CD4-positive, alpha-beta T cell (primary cell): ENCODE results near the gene CHAF1A. TPM values are rescaled to one million over a fixed set of nuclear protein-coding genes. Genes with fewer than 3 reads are reported as not detected.

Source experiments
- ATAC-seq: fragments of 200-7000 bp; cut with Tn5 transposase; one replicate; pipeline ENCODE4 v1.10.0; 2022; ENCODE audit warnings: mild to moderate bottlenecking; ENCODE audit not compliant: poor library complexity
- CTCF ChIA-PET: fragments of 350-600 bp; sonication (Branson Sonifier 250); formaldehyde crosslinking; loops from one replicate; lab custom pipeline; 2021; ENCODE audit warnings: antibody characterized with exemption, inconsistent platforms; lab: Charles Lee
- POLR2A ChIA-PET: fragments of 350-600 bp; sonication (Branson Sonifier 250); formaldehyde crosslinking; loops from one replicate; lab custom pipeline; 2021; ENCODE audit warnings: antibody characterized with exemption, inconsistent platforms; lab: Charles Lee
- DNase-seq, 14 experiments: peaks; one replicate each; pipeline ENCODE4 v3.0.0-alpha.2; 2013 to 2020; ENCODE audit warnings: mixed read lengths in 2 of 14
- H3K27ac ChIP-seq, 2 donors: one replicate each; pipeline versions ENCODE4 v1.5.1 to v1.7.0; 2013; ENCODE audit warnings: low read length in 2 of 2, low read depth in 1 of 2, mild to moderate bottlenecking in 1 of 2
- H3K27me3 ChIP-seq, 2 experiments: 1 replicate in 1 of 2; 2 replicates in 1 of 2; pipeline versions ENCODE4 v1.6.1 to v1.7.0; 2013; ENCODE audit warnings: low read length in 2 of 2, control low read depth in 1 of 2, mild to moderate bottlenecking in 1 of 2, moderate library complexity in 1 of 2; ENCODE audit not compliant: insufficient read depth in 2 of 2, control insufficient read depth in 1 of 2
- H3K36me3 ChIP-seq: one replicate; pipeline ENCODE4 v1.6.1; 2013; ENCODE audit warnings: low read length, control low read depth; ENCODE audit not compliant: insufficient read depth
- H3K4me1 ChIP-seq: one replicate; pipeline ENCODE4 v1.6.1; 2013; ENCODE audit warnings: low read length, control low read depth; ENCODE audit not compliant: insufficient read depth
- H3K4me3 ChIP-seq: one replicate; pipeline ENCODE4 v1.5.1; 2013; ENCODE audit warnings: mild to moderate bottlenecking, low read length, moderate library complexity
- H3K9me3 ChIP-seq, 2 experiments: 1 replicate in 1 of 2; 2 replicates in 1 of 2; pipeline versions ENCODE4 v1.6.1 to v1.7.0; 2013; ENCODE audit warnings: low read length in 2 of 2, mild to moderate bottlenecking in 2 of 2, control low read depth in 1 of 2, moderate library complexity in 1 of 2; ENCODE audit not compliant: control insufficient read depth in 1 of 2, insufficient read depth in 1 of 2
- H3K27ac Mint-ChIP-seq: one replicate; pipeline ENCODE4 v1.8.0; 2020; ENCODE audit warnings: mixed read lengths
- H3K27me3 Mint-ChIP-seq: one replicate; pipeline ENCODE4 v1.8.0; 2021; ENCODE audit warnings: mixed read lengths
- H3K36me3 Mint-ChIP-seq: one replicate; pipeline ENCODE4 v1.8.0; 2021; ENCODE audit warnings: low read depth, mixed read lengths
- H3K4me1 Mint-ChIP-seq: one replicate; pipeline ENCODE4 v1.8.0; 2021; ENCODE audit warnings: low read depth, mixed read lengths
- H3K4me3 Mint-ChIP-seq: one replicate; pipeline ENCODE4 v1.8.0; 2020; ENCODE audit warnings: mild to moderate bottlenecking, mixed read lengths
- H3K9me3 Mint-ChIP-seq: one replicate; pipeline ENCODE4 v1.8.0; 2020; ENCODE audit warnings: mixed read lengths
- CTCF ChIP-seq: fragments of 200-600 bp; IDR thresholded peaks from one replicate; pipeline ENCODE4 v1.8.0; 2022; ENCODE audit warnings: antibody characterized with exemption, mild to moderate bottlenecking
- intact Hi-C, 2 experiments: fragments of 100-400 bp; cut with DNase I in 1 of 2; cut with micrococcal nuclease in 1 of 2; formaldehyde crosslinking; loops; one replicate each; pipeline versions ENCODE4 v1.15.1 to v1.9.0; 2023 to 2025; cut with DNase I, micrococcal nuclease
- total RNA-seq, 174 experiments: library from RNA in 2 of 174; stranded (reverse) in 2 of 174; gene quantifications; one replicate each; pipeline ENCODE4 v1.2.3 and lab custom pipeline; 2021 to 2026

Gene CHAF1A
- total RNA-seq, 2 experiments from 2014 or later: 27.5 to 27.8 TPM

- Mint-ChIP-seq H3K4me1 (peaks cover 52% of the 10 kb centered on the region), H3K36me3 (peaks cover 16% of the 10 kb centered on the region), H3K4me3 (peak overlapping the region; percentile 86), H3K27me3 (no peaks in the 10 kb centered on the region), H3K9me3 (no peaks in the 10 kb centered on the region), H3K27ac (peak overlapping the region; percentile 69)
- intact Hi-C loops: loop anchor here (2.0 to 10.0 kb wide), 8 partner anchors 54 to 1222 kb away; partner anchors contain the start of genes EEF2 (in 1 of the 2), FEM1A (in 1 of the 2), MPND (in 1 of the 2) and PIAS4 (in 1 of the 2)
- Histone ChIP-seq H3K27ac (peak overlapping the region in 1 of 2 donors; percentile 41), H3K4me3 (peak overlapping the region; percentile 85), H3K9me3 (no peaks in the 10 kb centered on the region), H3K4me1 (peaks cover 41% of the 10 kb centered on the region), H3K36me3 (peaks cover under 1% of the 10 kb centered on the region), H3K27me3 (no peaks in the 10 kb centered on the region)
- DNase-seq (no peak), ATAC-seq (no peak)
- TF ChIP-seq CTCF: no peak
- CTCF ChIA-PET: interaction anchor here (1.3 to 3.2 kb wide), 2 partner anchors 34 to 35 kb away, joined by 3 to 63 read pairs; no protein-coding TSS in a partner anchor
- POLR2A ChIA-PET: interaction anchor here (0.8 to 3.3 kb wide), 4 partner anchors 33 to 135 kb away, joined by 3 to 33 read pairs (median 22); partner anchors contain the start of genes HDGFL2 and MPND
Observed at GRCh38 chr19:4403005-4403761, 743 bp downstream of the CHAF1A start.

GRCh38 chr19:4405977-4406376 is 3.5 kb downstream of the CHAF1A start:
- intact Hi-C loops: loop anchor here in 1 of 2 experiments (10.0 kb wide), 2 partner anchors 389 to 1219 kb away; partner anchors contain the start of genes FEM1A, SAFB and SAFB2
- H3K27me3 Mint-ChIP-seq: no peaks in the 10 kb centered on the region
- Histone ChIP-seq H3K27ac (no peak overlapping the region), H3K4me3 (no peak overlapping the region), H3K27me3 (no peaks in the 10 kb centered on the region), H3K9me3 (no peaks in the 10 kb centered on the region), H3K4me1 (peaks cover 19% of the 10 kb centered on the region), H3K36me3 (peaks cover 7% of the 10 kb centered on the region)
- DNase-seq (no peak), ATAC-seq (no peak)
- CTCF ChIA-PET: no interaction called here
- H3K36me3 Mint-ChIP-seq: peaks cover 16% of the 10 kb centered on the region
- no peak overlapping the region for H3K27ac Mint-ChIP-seq
- peak overlapping the region; percentile 63 for H3K4me3 Mint-ChIP-seq
- no peaks in the 10 kb centered on the region for H3K9me3 Mint-ChIP-seq
- peaks cover 29% of the 10 kb centered on the region for H3K4me1 Mint-ChIP-seq
- TF ChIP-seq CTCF: no peak
- POLR2A ChIA-PET: no interaction called here

- no peaks in the 10 kb centered on the region for H3K27me3 ChIP-seq
- no peak overlapping the region for H3K4me3 Mint-ChIP-seq
- H3K4me1 Mint-ChIP-seq: peaks cover 23% of the 10 kb centered on the region
- DNase-seq: no peak
- H3K36me3 ChIP-seq: peaks cover 8% of the 10 kb centered on the region
- no peak overlapping the region for H3K4me3 ChIP-seq
- peaks cover 13% of the 10 kb centered on the region for H3K4me1 ChIP-seq
- no peaks in the 10 kb centered on the region for H3K9me3 Mint-ChIP-seq
- H3K27me3 Mint-ChIP-seq: no peaks in the 10 kb centered on the region
- ChIA-PET CTCF (no interaction called here), POLR2A (no interaction called here)
- H3K9me3 ChIP-seq: no peaks in the 10 kb centered on the region
- peaks cover 17% of the 10 kb centered on the region for H3K36me3 Mint-ChIP-seq
- H3K27ac Mint-ChIP-seq: no peak overlapping the region
- TF ChIP-seq CTCF: no peak
- no peak overlapping the region for H3K27ac ChIP-seq
- ATAC-seq: no peak
- intact Hi-C loops: loop anchor here in 1 of 2 experiments (10.0 kb wide), 2 partner anchors 388 to 1218 kb away; partner anchors contain the start of genes FEM1A, SAFB and SAFB2
Observed at GRCh38 chr19:4406626-4407025, 4.2 kb downstream of the CHAF1A start.
